ENCODE data around the gene CPM. TPM values are rescaled to one million over a fixed set of nuclear protein-coding genes. Genes with fewer than 3 reads are reported as not detected.
A peak's percentile ranks its signal among the peaks of the same experiment; 100 is the strongest.

CPM gene
- polyA plus RNA-seq, 2 of the 4 experiments (the other 2 are of a cell fraction): 3.7 to 6.8 TPM

- TF ChIP-seq HEYL (CRISPR knock-in tag; IDR thresholded peaks at IDR 0.05): no peak
- no peak for TF ChIP-seq HOXA7 (CRISPR knock-in tag; IDR thresholded peaks at IDR 0.05)
- TF ChIP-seq EHMT2 (IDR thresholded peaks at IDR 0.05; ENCODE audit: low read depth): no peak
- TF ChIP-seq HDAC2 (IDR thresholded peaks at IDR 0.05): no peak
- no peak for TF ChIP-seq NPAS2 (CRISPR knock-in tag; IDR thresholded peaks at IDR 0.05; ENCODE audit: borderline replicate concordance)
- no peak for TF ChIP-seq NR3C1 (IDR thresholded peaks at IDR 0.05)
- no peak for TF ChIP-seq EHF (CRISPR knock-in tag; IDR thresholded peaks at IDR 0.05)
Measured at GRCh38 chr12:68854078-68854468, 78.9 kb downstream of the CPM start (continued).

GRCh38 chr12:68853396-68854077 lies 79.4 kb downstream of the CPM start:
- TF ChIP-seq CTCF (IDR thresholded peaks at IDR 0.05): no peak
- WGBS (ENCODE audit: missing lambda C conversion rate): 69% methylated on average over 3 of the region's 3 CpGs
- H3K27ac ChIP-seq: no peak overlapping the region
- 0 out of 6 replicates have a peak, but pooled peaks of 1 of the 2 experiments have one; percentile 2 for ATAC-seq
- no peak for FAIRE-seq
- no peak overlapping the region for H3K4me2 ChIP-seq
- no peak overlapping the region for H3K4me3 ChIP-seq
- ChIA-PET POLR2A (no interaction called here), CTCF (interaction anchor here (1.1 to 1.5 kb wide), 3 partner anchors 9 to 216 kb away, joined by 3 to 6 read pairs (median 4); no protein-coding TSS in a partner anchor)
- DNase-seq (ENCODE audit: low read depth in 1 of 2, low spot score in 1 of 2): no peak
- no peaks in the 10 kb centered on the region; the same call in 2 of the 3 replicates for H3K4me1 ChIP-seq
- no peaks in the 10 kb centered on the region for H3K9me3 ChIP-seq

GRCh38 chr12:68851592-68852306 lies 81.2 kb downstream of the CPM start:
- 0 out of 6 replicates have a peak, but pooled peaks of 1 of the 2 experiments have one; percentile 15 for ATAC-seq
- no peak overlapping the region for H3K4me2 ChIP-seq
- ChIA-PET CTCF (interaction anchor here (0.6 to 1.3 kb wide), 3 partner anchors 21 to 218 kb away, joined by 3 to 4 read pairs (median 3); partner anchors contain the start of gene MDM2), POLR2A (no interaction called here)
- H3K27ac ChIP-seq: no peak overlapping the region
- FAIRE-seq: no peak
- DNase-seq (ENCODE audit: low read depth in 1 of 2, low spot score in 1 of 2): no peak
- no peak for TF ChIP-seq MYC (IDR thresholded peaks at IDR 0.05; ENCODE audit: borderline replicate concordance, low read length)
- TF ChIP-seq ZSCAN20 (CRISPR knock-in tag; IDR thresholded peaks at IDR 0.05): no peak
- TF ChIP-seq FOSB (CRISPR knock-in tag; IDR thresholded peaks at IDR 0.05): no peak
- no peak for TF ChIP-seq TFCP2L1 (CRISPR knock-in tag; IDR thresholded peaks at IDR 0.05)
- TF ChIP-seq ZFP36 (IDR thresholded peaks at IDR 0.05; ENCODE audit: borderline replicate concordance, partially characterized antibody): no peak
- no peak for TF ChIP-seq NR3C1 (IDR thresholded peaks at IDR 0.05)
- no peak for TF ChIP-seq ATOH8 (CRISPR knock-in tag; IDR thresholded peaks at IDR 0.05; ENCODE audit: low read depth)
- TF ChIP-seq RCOR1 (IDR thresholded peaks at IDR 0.05; ENCODE audit: low read depth, low read length): no peak
- TF ChIP-seq NFE2L2 (conservative IDR thresholded peaks at IDR 0.05; ENCODE audit: low read length): no peak
- TF ChIP-seq USF2 (IDR thresholded peaks at IDR 0.05): no peak
- TF ChIP-seq HOXB5 (CRISPR knock-in tag; IDR thresholded peaks at IDR 0.05): no peak
- TF ChIP-seq HOXA7 (CRISPR knock-in tag; IDR thresholded peaks at IDR 0.05): no peak
- no peak for TF ChIP-seq FOXS1 (CRISPR knock-in tag; IDR thresholded peaks at IDR 0.05)
- TF ChIP-seq SREBF2 (IDR thresholded peaks at IDR 0.05): no peak
- TF ChIP-seq KDM5A (IDR thresholded peaks at IDR 0.05): no peak
- no peaks in the 10 kb centered on the region; the same call in 2 of the 3 replicates for H3K4me1 ChIP-seq
- H3K9me3 ChIP-seq: no peaks in the 10 kb centered on the region
- no peak overlapping the region for H3K4me3 ChIP-seq
- 95% methylated on average over 2 of the region's 2 CpGs for WGBS (ENCODE audit: missing lambda C conversion rate)

Data from A549 (cell line).